ENCODE data around the gene RBM33.

The RBM33 gene

DNA sequence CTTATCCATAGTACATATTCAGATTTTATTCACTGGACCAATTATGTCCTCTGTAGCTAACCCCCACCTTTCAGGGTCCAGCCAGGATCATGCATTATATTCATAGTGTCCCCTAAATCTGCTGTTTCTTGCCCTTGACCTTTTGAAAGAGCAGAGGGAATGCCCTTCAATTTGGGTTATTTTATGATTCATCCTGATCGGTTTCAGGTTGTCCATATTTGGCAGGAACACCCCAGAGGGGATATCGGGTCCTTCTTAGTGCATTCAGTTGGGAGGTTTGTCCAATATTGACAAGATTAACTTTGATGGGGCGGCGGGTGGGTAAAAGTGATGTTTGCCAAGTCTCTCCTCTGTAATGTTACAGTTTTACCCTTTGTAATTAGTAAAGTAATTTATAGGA is 106.9 kb downstream of the RBM33 start:
- DNase-seq (ENCODE audit: low spot score): no peak

DNA sequence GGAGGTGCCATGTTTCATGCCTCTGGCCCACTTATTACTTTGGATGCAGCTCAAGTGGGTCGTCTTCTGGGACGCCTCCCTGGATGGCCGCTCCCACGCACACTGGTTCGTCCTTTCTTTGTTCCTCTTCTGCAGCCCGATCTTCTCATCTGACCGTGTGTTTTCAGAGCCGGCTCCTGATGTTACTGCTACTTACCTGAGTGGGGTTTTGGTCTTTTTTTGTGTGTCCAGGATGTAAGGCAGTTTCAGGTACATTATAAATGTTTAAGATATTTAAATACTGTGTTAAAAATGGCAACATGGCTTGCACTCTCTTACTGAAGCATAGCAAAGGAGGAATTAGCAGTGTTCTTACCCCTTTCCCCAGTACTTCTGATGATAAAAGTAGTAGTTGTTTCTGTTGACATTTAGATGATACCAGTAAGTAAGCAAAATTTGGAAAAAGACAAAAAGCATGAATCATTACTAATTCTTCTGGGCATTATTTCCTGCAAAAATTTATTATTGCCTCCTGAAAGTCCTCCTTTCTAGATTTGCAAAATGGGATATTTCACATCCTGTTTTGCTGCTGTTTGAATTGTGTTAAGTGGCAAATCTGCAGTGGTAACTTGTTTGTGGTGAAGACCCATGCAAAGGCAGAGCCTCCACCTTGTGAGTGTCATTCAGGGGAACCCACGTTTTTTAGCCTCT is 108.4 kb downstream of the RBM33 start:
- no peak for DNase-seq (ENCODE audit: low spot score)

DNA sequence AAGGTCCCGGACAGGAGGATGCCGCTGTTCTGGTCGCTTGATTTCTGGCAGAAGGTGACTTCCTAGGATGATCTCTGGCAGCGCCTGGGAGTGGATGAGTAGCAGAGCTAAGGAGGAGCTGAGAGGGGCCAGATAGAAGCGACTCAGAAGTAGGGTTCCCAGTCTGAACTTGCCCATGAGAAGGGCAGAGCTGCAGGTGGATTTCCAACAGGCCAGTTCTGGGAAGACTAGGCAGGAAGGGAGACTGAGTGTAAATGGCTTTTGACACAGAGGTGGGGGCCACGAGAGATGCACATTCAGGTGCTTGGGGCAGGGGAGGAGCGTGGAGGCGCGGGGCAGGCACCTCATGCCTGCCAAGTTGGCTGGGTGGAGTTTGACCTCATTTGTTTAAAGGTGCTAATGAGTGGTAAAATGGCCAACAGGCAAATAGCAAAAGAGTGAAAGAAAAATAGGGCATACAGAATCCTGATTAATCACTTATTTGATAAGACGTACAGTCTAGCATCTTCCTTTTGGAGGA is 109.0 kb downstream of the RBM33 start:
- no peak for DNase-seq (ENCODE audit: low spot score)

DNA sequence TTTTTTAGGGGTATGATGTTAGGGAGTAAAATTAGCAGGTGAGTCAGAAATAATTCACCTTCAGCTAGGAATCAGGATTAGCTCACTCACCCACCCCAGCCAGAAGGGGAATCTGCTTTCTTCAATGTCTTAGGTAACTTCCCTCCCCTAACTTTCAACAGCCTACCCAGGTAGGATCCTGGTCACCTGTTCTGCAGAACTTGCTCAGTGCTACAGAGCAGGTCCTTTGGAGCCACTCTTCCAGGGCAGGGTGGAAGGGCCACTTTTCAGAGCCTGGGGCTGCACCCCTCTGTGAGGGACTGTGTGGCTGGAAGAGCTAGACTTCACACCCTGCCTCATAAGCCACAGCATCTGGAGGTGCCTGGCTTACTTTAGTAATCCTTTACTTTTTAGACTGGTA is 109.7 kb downstream of the RBM33 start:
- DNase-seq (ENCODE audit: low spot score): no peak

DNA sequence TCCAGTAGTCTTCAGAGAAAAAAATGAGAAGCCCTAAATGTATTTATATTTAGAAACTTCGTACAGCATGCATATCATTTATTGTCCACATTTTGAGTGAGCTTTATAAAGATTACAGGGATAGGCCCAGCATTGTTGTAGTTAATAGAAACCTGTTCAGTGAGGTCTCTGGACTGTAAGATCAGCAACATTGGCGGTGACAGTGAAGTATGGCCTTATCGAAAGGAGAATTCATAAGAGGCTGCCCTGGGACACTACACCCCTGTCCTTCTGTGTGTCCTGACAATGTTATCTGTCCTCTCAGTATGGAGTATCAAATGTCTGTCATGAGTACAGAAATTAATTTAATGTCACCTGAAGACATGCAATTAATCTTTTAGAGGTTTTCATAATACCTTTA is 110.6 kb downstream of the RBM33 start:
- DNase-seq (ENCODE audit: low spot score): no peak

DNA sequence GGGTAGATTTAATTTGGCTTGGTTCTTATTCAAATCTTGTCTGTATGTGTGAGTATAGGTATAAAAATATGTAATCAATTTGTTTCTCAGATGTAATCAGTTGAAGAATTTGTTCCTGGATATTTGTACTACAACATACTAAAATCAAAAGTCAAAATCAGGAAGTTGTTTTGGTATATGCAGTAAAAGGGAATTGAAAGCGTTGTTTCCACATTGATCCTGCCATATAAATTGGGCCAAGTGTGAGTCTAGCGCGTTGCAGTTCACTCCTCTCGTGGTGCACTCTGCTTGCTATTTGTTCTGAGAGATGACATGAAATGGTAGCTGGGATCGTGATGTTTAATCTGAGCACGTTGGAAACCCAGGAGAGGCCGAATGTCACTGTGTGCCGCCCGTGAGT is 111.9 kb downstream of the RBM33 start:
- no peak for DNase-seq (ENCODE audit: low spot score)

DNA sequence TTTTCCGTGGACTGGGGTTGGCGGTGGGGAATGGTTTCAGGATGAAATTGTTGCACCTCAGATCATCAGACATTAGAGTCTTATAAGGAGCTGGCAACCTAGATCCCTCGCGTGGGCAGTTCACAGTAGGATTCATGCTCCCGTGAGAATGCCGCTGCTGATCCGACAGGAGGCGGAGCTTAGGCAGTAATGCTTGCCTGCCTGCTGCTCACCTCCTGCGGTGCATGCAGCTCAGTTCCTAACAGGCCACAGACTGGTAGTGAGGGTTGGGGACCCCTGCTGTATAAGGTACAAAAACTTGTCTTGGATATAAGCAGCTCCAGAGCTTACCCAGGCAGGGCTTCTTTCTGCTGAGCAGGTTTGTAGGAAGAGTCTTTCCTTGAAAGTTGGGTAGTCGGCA is 113.9 kb downstream of the RBM33 start:
- no peak for DNase-seq (ENCODE audit: low spot score)

DNA sequence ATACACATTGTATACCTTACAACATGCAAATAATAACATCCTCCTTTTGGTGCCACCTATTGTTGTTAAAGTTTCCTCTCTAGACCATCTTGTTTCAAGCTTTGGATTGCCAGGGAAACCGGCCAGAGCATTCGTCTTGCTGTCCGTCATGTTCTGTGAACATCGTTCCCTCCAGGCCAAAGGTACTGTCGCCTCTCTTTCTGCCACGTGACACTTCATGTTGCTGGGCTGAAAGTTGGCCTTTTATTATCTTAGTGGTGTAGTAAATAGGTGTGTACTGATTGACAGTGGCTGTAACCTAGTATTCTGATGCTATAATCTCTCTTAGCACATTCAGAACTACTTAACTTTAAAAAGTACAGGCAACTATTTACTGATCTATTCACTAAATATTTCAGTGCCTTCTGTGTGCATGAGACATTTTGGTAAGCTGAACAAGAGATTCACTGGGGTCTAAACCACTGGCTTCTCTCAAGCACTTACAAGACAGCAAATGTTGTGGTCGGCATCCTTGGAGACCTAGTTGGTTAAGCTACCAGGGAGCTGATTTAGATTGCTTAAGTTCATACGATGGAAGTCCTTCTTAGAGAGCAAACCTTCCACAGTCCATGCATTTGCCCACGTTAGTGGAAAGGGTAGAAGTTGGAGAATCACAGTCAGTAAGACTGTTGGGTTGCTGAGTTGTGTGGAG is 115.4 kb downstream of the RBM33 start:
- DNase-seq (ENCODE audit: low spot score): no peak

DNA sequence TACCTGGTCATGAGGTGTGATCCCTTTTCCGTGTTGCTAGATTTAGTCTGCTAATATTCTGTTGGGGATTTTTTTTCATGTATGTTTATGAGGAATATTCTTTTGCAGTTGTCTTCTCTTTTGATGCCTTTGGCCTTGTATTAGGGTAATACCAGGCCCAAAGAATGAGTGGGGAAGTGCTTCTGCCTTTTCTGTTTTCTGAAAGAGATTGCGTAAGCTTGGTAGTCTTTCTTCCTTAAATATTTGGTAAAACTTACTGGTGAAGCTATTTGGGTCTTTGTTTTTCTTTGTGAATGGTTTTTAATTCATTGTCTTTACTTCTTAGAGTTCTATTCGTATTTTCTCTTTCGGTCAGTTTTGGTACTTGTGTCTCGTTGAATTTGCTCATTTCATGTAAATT is 116.7 kb downstream of the RBM33 start:
- DNase-seq (ENCODE audit: low spot score): no peak

DNA sequence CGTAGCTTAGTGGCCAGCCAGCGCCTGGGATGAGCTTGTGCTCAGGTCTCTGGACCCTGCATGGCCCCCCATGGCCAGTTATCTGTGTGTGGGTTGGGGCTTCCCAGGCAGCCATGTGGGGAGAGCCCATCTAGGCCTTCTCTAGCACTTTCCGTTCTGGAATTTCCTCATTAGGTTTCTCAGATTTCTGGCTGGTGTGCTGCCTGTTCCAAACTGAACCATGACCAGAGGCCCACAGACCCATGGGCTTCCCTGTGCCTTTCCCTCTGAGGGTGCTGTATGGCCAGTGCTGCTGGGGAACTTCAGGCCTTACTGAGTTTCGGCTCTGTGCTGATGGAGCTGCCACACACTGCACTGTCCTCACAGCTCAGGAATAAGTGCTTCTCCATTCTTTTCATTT is 117.6 kb downstream of the RBM33 start:
- DNase-seq (ENCODE audit: low spot score): no peak

DNA sequence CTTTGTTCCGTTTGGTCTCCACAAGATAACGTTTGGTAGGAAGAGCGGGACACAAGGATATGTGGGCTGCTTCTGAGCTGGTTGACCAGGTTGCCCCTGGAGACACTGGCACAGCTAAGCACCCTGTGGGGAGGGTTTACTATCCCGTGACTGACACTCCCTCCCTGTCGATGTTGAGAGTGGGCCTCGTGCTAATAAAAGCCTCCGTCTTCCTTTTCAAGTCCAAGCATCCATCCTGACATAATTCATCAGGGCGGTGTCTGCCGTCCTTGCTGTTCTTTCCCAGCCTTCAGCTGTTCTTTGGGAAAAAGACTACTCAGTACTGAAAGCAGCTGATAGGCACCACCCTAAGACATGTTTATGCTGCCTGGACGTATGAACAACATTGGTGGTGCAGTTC is 118.2 kb downstream of the RBM33 start:
- DNase-seq (ENCODE audit: low spot score): no peak

DNA sequence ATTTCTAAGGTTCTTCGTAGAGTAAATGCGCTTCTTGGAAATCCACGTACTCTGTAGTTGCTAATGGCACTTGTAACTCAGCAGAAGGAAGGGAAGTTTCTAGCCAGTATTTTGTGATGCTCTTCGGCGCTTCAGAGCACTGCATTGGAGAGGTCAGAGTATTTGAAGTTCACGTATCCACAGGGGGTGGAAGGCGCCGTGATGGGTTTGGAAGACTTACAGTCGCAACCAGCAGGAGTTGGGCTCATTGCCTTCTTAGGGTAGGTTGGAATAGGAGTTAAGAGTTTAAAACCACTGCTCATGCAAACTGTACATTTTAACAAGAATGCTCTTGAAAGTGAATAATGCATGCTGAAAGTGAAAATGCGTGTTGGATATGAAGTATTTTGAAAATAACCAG is 118.7 kb downstream of the RBM33 start:
- no peak for DNase-seq (ENCODE audit: low spot score)

DNA sequence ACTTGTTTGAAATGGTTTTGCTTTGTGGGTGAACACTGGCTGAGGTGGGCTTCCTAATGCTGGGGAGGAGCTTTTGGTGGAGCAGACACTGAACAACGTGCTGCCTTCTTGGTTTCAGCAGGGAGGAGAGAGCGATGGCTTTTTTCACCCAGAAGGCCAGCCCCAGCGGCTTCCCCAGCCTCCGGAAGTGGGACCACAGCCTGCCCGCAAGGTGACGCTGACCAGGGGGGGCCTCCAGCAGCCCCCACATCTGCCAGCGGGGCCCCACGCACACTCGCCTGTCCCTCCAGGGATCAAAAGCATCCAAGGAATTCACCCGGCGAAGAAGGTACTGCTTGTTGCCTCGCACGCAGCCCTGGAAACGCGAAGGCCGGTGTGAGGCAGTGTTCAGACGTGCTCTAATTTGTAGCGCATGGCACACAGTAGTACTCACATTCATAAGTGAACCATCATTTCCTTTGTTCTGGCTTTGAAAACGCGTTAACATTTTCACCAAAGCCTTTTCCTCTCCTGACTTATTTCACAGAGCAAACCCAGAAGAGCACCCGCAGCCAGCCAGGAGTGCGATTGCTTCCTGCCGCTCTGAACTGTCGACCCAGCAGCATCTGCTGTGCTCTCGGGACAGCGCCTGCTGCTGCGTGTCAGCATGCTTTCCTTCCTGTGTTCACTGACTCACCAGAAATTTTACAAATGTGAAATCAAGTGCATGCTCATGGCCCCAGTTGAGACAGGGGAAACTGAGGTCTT is 119.4 kb downstream of the RBM33 start:
- DNase-seq (ENCODE audit: low spot score): no peak

DNA sequence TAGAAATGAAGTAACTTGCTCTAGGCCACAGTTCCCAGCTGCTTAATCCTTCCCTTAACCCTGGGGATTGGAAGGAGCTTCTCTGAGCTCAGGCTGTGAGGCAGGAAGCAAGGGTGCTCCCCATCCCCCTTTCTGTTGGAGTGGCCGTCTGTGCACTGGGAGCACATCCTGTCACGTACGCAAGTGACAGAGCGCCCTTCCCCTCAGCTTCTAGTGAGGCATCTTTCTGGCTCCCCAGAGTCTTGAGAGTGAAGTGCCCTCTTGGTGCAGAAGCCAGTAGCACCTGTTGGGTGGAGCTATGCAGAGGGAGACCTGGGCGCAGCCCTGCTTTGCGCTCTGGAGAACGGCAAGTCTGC is 120.0 kb downstream of the RBM33 start:
- DNase-seq (ENCODE audit: low spot score): no peak

DNA sequence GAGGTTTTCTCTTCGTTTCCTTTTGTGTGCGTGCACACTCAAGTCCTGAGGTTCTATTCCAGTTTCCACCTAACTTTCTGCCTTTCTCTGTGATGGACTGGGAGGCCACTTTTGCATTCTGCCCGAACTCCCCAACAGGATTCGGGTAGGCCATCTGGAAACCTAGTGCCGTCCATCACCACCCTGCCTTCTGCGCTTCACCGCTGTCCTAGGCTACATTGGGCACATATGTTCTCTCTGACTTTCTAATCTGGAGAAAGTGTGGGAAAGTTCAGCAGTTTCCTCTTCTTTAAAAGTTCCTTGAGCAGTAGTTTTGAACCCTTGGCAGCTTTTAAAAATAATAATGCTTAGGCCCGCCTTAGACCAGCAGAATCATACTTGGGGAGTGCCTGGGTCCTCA is 121.0 kb downstream of the RBM33 start:
- DNase-seq (ENCODE audit: low spot score): no peak

DNA sequence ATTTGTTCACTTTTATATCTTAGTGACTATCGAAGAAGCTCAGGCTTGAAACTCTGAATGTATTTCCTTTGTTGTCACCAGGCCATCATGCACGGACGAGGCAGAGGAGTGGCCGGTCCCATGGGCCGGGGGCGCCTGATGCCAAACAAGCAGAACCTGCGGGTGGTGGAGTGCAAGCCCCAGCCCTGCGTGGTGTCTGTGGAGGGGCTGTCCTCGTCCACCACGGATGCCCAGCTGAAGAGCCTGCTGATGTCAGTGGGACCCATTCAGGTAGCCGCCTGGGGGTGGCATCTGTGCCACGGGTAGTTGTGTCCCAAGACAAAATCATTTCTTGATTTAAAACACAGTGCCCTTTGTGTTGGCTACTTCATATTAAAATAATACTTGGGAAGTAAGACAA is 121.9 kb downstream of the RBM33 start:
- no peak for DNase-seq (ENCODE audit: low spot score)

DNA sequence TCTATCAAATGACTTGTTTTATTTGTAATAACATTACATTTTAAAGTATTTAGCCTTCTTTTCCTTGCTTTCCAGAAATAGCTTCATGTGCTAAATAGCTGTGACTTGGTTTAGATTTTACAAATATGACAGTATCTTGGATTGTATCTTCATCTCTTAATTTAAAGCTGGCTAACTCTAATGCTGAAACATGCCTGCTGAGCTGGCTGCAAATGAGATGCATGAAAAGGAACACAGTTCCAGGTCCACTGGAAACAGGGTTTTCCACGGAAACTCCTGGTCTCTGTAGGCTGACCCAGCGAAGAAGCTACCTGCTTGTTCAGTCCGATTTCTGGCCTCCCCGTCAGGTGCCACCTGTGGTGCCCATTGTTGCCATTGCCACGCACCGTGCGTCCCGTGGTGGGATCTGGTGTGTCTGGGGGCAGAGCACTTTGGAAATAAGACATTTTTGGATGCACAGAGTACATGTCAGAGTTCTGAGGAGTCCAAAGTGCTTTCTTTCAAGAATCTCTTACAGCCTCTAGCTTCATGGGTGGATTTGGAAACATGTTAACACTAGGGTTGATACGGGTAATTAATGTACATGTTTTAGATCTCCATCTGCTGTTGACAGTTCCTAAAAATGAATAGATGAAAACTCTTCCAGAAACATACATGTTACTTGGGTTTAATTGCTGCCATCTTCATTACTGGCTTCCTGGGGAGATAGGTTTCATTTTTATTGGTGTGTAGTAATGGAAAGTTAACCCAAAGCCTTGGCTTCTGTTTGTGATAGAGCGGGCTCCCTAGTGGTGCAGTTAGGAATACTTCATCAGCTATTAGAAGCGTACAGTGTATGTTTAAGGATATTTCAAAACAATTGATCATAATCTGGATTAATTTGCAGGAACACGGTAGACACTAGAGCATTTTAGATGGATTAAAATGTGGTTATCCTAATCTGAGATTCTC is 122.8 kb downstream of the RBM33 start:
- no peak for DNase-seq (ENCODE audit: low spot score)

DNA sequence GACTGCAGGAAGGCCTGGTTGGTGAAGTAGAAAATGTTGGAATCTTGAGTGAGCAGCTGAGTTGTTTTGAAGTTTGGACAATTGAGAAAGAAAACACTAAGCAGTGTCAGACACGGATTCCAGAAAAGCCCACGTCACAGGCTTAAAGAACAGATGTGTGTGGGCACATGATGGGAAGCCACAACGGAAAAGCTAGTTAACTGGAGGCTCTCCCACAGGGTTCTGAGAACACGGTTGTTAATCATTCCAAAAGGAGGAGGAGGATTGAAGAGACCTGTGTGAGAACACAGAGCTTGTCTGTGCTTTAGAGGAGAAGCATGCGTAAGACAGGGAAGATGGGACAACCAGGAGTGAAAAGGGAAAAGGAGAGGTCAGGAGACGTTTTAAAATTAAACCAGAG is 125.2 kb downstream of the RBM33 start:
- no peak for DNase-seq (ENCODE audit: low spot score)

DNA sequence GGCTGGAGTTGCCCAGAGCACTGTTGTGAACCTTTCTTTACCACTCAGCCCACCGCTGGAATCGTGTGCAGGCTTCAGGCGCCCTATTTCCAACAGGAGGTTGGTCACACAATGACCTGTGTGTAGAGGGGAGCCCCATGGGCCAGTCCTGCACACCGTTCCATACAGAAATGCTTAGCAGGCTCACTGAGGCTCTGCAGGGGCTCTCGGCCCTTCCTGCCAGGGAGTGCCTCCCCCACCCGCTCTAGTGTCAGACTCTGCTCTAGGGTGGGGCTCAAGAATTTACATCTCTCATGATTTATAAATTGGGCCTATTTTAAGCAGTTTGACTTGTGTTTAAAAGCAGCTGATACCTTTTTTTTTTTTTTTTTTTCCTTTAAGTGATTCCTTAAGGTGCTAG is 125.8 kb downstream of the RBM33 start:
- DNase-seq (ENCODE audit: low spot score): no peak

DNA sequence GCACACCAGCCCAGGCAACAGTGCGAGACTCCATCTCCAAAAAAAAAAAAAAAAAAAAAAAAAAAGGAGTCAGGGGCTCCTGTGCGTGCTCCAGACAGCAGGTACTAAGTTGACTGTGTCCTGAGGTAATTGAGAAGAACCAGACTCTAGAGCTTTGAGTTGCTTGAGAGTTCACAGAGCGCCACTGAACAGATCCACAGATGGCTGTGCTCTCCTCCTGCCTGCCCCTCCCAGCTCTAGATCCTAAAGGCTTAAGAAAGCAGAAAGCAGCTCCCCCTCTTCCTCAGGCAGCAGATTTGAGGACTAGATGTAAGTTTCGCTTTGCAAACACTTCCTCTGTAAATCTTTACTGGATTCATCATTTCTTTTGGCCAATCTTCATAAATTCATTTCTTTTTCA is 129.1 kb downstream of the RBM33 start:
- no peak for DNase-seq (ENCODE audit: low spot score)

DNA sequence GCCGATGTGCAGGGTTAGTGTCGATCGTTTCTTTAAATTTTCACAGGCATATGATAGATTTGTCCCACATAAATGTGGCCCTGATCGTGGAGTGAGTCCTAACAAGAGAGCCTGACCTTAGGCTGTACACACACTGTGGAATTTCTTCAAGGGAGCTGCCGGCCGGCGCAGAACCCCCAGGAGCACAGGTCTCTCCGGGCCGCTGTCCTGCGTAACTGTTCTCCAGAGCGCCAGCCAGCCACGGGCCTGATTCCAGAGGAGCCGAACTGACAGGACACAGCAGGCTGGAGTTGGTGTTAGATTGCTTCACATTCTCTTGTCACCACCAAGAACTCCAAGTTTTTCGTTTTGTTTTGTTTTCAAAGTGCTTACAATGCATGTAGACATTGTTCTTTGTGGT is 130.5 kb downstream of the RBM33 start:
- no peak for DNase-seq (ENCODE audit: low spot score)

DNA sequence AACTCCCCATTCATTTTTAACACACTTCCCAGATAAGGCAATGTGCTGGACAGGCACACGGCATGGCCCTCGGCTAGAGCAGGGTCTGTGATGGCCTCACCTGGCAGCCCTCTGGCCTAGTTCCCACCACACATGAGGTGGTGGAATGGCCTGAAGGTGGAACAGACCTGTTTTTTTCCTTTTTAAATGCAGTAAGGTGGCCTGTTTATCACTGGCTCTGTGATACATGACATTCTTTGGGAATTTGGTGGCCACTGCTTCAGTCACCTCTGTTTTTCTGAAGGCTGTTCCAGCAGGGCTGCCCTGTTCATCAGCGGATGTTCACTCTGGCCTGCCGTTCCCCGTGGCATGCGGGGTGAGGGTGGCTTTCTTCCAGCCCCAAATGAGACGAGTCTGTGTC is 131.2 kb downstream of the RBM33 start:
- no peak for DNase-seq (ENCODE audit: low spot score)
